PC-9 (cell line): ENCODE data around the gene CDK11A.
"Not testable (repeated sequence)": the region's sequence is repeated elsewhere in the genome, so short reads cannot be mapped to it uniquely, and the experiment has no call there.

Experiments used
- EZH2 ChIP-seq: fragments of 200-600 bp; sonication (generic); IDR thresholded peaks from 2 replicates; pipeline ENCODE4 v1.8.0; 2017; ENCODE audit warnings: antibody characterized with exemption, low read depth
- TF ChIP-seq, protein P1 (sequence below): fragments of 200-600 bp; sonication (generic); conservative IDR thresholded peaks from 2 replicates; pipeline ENCODE4 v1.6.1; 2017; ENCODE audit warnings: mixed run types, antibody characterized with exemption, mild to moderate bottlenecking, moderate library complexity

DNA sequence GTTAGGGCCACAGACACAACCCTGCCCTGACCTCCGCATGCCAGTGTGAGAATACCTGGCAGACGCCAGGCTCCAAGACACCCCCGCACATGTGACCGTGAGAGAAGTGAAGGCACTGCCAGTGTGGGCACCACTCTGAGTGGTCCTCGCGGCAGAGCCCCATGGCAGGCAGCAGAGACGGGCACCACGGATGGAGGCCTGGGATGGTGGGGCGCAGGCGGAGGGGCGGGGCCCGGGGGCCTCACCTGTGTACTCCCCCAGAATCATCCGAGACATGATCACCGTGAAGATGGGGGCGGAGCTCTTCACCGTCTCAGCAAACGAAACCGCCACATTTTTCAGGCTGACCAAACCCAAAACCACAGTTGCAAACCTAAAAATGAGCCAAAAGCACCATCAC is 48.9 kb downstream of the CDK11A start:
- TF ChIP-seq, protein P1, sequence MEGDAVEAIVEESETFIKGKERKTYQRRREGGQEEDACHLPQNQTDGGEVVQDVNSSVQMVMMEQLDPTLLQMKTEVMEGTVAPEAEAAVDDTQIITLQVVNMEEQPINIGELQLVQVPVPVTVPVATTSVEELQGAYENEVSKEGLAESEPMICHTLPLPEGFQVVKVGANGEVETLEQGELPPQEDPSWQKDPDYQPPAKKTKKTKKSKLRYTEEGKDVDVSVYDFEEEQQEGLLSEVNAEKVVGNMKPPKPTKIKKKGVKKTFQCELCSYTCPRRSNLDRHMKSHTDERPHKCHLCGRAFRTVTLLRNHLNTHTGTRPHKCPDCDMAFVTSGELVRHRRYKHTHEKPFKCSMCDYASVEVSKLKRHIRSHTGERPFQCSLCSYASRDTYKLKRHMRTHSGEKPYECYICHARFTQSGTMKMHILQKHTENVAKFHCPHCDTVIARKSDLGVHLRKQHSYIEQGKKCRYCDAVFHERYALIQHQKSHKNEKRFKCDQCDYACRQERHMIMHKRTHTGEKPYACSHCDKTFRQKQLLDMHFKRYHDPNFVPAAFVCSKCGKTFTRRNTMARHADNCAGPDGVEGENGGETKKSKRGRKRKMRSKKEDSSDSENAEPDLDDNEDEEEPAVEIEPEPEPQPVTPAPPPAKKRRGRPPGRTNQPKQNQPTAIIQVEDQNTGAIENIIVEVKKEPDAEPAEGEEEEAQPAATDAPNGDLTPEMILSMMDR, result not testable (repeated sequence)
- TF ChIP-seq EZH2, result not testable (repeated sequence)
